Esophagus squamous epithelium (tissue), 4 donors: ENCODE measurements around the gene CLDN5.

ENCODE experiments used
- CTCF ChIP-seq, 6 experiments: fragments of 450-650 bp in 4 of 6; fragments of 200-600 bp in 2 of 6; sonication (generic) in 2 of 6; IDR thresholded peaks; one replicate each; pipeline ENCODE4 v1.5.1; 2016 to 2019; ENCODE audit warnings: antibody characterized with exemption in 6 of 6, mild to moderate bottlenecking in 4 of 6, moderate library complexity in 4 of 6
- POLR2A ChIP-seq, 4 donors: fragments of 450-650 bp; IDR thresholded peaks; one replicate each; pipeline ENCODE4 v1.6.1; 2017; ENCODE audit warnings: antibody characterized with exemption in 4 of 4, mild to moderate bottlenecking in 4 of 4, moderate library complexity in 3 of 4

GRCh38 chr22:19505735-19506126 is 18.5 kb downstream of the CLDN5 start:
- TF ChIP-seq CTCF (IDR thresholded peaks at IDR 0.05) (no peak), POLR2A (IDR thresholded peaks at IDR 0.05) (no peak)
